NCI-H446 treated with DMSO at 0.1 percent for 48 hours (cell line): ENCODE measurements around the gene PBX3.

Experiments
- DNase-seq: peaks from one replicate; lab custom pipeline; 2025; lab: John Stamatoyannopoulos, UW

PBX3 gene

DNA sequence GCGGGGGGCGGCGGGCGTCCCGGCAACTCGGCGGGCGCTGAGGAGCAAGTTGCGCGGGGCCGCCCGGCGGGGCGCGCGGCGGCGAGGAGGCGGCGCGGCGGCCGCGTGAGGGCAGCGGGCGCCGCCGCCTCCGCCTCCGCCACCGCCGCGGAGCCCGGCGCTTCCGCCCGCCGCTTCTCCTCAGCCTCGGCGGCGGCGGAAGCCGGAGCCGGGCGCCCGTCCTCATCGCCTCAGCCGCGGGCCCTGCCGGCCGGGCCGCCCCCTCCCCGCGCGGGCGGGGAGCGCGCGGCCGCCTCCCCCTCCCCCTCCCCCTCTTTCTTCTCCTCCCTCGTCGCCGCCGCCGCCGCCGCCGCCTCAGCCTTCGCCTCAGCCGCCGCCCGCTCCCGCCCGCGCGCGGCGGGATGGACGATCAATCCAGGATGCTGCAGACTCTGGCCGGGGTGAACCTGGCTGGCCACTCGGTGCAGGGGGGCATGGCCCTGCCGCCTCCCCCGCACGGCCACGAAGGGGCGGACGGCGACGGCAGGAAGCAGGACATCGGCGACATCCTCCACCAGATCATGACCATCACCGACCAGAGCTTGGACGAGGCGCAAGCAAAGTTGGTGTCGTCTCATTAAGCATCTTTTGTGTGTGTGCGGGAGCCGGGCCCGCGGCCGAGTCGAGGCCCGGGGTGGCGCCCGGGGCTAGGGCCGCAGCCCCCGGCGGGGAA, at the start of gene PBX3:
TSS of gene PBX3 (plus strand) at position 321 of the 712 bp plus-strand sequence.
- no peak for DNase-seq

DNA sequence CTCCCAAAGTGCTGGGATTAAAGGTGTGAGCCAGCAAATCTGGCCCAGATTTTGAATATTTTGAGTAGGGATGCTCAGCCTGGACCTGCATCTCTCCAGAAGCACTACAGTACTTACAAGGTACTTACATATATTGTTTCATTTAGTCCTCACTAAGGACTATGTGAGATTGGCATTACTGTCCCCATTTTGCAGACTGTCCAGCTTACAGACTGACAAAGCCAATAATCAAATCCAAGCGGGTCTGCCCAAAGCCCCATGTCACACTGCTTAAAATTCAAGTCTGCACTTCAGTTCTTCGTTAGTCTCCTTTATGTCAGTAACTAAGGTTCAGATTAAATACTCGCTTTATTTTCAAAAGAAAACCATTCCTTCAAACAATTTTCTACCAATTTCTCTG, 47.3 kb upstream of the PBX3 start:
- no peak for DNase-seq

DNA sequence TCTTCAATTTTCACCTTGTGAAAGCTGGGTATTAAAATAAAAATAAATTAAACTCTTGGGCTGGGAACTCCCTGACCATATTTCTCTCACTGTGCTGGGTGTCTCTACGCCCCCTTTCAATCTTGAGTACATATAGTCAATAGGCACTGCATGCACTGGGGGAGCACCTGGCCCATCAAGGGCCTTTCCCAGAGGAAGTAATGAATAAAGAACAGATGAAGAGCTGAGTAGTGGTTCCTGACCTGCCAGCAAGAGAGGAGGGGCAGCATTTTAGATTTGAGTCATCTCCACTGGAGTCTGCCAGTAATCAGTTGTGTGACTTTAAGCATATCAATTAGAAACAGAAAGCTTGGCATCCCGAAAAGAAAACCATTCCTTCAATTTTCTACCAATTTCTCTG, 46.4 kb upstream of the PBX3 start:
- no peak for DNase-seq

DNA sequence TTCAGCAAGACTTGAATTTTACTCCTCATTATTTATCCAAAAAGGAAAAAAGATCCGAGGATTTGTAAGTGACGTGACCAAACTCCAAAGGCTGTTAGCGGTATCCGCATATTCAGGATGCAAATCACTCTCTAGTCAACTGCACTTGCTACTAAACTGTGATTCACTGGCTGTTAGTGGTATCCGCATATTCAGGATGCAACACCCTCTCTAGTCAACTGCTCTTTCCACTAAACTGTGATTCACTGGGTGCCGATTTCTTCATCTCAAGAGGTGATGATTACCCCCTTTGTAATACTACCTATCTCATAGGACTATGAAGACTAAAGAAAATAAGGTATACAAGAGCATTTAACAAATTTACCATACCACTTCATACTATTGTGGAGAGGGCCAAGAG, 45.8 kb upstream of the PBX3 start:
- DNase-seq, result no peak

DNA sequence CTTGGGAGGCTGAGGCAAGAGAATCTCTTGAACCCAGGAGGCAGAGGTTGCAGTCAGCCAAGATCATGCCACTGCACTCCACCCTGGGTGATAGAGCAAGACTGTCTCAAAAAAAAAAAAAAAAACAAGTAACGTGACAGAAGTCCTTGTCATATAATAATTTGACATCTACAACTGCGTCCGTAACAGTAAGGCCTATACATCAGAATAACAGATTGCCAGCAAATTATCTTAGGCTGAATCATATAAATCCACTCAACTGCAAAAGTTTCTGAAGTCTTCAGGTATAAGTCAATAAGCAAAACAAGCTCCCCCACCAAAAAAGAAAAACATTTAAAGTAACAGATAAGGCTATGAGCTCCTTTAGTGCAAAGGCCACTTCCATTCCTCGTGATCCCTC, 43.5 kb upstream of the PBX3 start:
- no peak for DNase-seq

DNA sequence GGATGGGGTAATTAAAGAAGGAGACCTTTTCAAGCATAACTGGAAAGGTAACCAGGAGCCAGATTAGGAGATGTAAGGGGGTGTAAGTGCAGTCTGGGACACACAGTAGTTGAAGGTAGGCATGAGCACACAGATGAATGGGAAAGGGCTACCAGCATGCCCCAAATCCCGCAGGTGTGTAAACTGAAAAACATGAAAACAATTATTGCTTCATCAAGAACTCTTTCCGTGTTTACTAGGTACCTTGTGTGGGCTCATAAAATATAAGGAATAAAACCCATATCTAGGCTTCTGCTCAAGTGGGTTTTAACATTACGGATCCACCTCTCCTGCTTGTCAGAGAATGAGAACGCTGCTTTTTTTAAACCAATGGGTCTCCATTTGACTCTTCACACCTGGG, 41.3 kb upstream of the PBX3 start:
- DNase-seq, result no peak

DNA sequence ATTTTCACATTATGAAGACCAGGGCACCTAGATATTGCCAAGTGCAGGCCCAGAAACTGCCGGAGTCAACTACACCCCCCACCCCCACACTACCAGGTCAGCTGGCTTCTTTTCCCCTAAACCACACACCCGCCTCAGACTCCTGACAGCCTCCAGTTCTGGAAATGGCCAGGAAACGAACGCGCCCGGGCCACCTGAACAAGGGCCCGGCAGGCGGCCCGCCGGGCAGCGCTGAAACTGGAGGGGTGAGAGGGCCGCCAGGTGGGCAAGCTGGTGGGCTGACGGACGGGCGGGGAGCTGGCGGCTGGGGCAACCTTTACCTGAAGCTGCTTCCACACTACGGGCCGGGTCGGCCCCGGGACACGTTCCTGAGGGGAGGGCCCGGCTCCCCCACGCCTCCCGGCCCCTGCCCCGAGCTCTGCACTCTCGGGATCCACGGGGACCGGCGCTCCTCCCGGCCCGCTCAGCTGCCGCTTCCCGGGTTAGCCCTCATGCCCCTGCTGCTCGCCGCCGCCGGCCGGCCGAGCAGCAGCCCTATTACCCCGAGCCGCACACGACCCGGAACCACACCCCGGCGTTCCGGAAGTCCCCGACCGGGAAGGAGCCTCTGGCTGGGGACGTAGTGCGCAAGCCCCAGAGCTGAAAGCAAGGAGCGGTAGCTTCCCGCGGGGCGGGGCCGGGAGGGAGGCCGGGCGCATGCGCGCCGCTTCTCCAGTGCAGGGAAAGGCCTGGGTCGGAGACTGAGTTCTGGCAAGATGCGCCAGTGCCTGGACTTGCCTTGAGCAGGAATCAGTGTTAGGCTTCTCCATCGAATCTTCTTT, 40.3 kb upstream of the PBX3 start, which contains the start of gene MAPKAP1:
TSS of gene MAPKAP1 (minus strand) at position 558 of the 821 bp plus-strand sequence. CDS start 34,634 bp downstream, outside the sequence.
- peak; percentile 76 for DNase-seq

DNA sequence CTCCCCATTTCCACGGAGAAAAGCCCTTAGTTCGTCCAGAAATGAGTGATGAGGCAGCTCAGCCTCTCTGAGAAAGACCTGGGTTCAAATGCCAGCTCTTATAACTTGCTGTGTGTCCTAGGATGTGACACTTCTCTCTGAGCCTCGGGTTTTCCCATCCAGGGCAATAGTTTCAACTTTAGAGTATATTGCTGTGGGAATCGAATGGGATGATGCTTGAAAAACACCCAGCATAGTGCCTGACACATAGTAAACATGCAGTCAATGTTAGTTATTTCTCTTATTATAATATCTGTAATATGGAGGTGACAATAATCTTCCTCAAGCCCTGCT, 39.7 kb upstream of the PBX3 start:
- no peak for DNase-seq

DNA sequence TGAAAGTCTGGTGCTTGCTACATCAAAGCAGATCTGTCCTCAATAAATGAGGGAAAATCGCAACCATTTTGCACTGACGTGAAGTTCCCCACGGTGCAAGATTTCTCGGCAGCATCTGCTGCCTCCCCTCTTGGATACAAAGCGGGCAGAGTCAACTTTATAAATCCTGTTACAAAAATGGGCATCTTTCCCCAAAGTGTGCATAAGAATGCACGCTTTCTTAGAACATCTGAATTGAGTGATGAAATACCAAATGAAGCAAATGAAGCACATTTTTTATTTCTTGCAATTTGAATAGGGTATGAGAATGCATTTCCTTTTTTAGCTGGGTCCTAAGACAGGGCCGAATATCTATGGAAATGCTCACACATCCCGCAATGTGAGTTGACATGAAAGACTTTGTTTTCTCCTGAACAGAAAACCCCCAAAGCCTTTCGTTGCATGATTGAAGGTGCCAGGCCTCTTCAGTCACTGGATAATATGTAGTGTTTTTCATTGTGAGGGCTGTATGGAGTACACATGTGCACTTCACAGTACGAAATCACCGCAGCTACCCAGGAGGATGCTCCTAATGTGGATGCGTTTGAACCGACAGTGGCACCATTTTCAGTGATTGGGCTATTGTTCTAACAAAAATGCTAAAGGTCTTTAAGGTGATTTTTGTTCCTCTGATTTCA, 20.6 kb upstream of the PBX3 start:
- no peak for DNase-seq

DNA sequence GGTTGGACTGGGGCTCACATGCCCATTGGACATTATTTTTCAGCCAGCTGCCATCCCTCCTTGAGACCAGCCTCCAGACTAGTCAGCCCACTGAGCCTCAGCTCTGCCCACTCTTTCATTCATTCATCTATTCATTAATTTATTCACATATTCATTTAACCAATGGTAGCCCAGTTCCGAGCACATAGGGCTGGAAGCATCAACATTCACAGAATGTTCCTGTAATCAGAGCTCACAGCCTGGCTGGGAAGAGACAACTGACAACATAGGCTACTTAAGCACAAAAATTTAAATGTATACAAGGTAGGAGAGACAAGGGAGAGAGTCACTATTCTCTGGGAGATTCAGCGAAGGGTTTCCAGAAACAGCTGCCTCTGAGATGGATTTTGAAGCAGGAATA, 17.0 kb upstream of the PBX3 start:
- DNase-seq, result no peak

DNA sequence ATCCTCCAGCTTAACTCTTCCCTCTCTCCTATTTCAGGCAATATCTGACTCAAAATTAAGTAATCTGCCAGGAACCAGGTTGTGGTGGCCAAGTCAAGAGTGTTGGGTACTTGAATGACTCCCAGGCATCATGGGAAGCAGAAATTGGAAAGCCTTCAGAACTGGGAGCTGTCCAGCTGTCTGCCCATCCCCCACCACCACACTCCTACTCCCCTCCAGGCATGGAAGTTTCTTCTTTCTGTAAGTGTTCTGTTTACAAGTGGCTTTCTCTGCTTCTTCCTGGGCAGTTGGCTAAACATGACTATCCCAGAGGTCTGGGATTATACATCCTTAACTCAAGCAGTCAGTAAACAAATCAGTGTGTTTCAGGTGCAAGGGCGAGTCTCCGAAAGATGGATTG, 14.6 kb upstream of the PBX3 start:
- DNase-seq, result no peak

DNA sequence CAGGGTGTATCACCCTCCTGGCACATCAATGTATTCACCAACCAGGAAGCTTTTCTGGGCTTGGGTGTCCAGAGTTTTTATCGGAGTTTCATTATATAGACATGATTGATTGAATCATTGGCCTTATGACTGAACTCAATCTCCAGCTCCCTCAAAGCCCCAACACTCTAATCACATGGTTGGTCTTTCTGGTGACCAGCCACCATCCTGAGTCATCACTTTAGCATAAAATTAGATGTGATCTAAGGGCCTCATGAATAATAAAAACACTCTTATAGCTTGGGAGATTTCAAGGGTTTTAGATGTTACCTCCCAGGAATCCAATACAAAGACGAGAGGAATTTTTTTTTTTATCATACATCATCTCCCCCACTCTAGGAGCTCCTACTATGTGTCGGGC, 7.7 kb upstream of the PBX3 start:
- DNase-seq, result no peak

DNA sequence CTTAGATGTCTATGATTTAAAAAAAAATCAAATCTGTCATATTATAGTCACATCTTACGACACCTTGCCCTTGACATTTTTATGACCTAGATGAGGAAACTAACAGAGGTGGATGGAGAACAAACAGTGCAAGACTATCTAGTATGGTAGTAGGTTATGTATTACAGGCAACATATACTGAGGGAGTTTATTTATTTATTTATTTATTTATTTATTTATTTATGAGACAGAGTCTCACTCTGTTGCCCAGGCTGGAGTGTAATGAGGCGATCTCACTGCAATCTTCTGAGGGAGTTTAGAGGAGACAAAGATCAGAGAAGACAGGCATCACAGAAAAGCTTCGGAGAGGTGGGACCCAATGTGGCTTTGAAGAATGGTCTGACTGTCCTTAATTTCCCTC, 4.5 kb upstream of the PBX3 start:
- no peak for DNase-seq

DNA sequence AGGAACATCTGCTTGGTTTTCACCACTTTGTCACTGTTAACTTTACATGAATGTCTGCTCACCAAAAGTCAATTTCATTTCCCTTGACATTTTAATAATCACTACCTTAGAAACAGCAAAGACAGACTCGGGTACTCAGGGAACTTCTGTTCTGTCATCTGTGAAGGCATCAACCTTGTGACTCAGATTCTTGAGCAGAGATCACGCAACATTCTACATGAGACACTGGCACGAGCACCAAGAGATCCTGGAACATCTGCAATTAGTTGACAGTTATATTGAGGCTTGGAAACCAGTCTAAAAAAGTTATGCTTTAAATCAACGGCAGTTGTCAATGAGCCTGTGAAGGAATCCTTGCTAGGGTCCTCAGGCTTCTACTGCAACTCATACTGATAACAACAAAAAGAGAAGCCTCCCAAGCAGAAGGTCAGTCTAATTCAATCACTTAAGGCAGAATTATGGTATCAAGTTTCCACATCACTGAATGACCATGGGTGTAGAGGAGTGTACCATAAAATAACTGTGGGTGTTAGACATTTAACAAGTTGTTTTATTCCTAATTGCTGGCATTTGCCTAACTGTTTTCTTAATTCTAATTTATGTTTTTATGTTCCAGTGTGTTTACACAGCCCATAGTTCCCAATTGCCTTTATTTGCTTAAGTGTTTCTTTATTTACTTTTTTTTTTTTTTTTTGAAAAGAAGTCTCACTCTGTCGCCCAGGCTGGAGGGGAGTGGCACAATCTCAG, 3.3 kb upstream of the PBX3 start:
- DNase-seq, result no peak

DNA sequence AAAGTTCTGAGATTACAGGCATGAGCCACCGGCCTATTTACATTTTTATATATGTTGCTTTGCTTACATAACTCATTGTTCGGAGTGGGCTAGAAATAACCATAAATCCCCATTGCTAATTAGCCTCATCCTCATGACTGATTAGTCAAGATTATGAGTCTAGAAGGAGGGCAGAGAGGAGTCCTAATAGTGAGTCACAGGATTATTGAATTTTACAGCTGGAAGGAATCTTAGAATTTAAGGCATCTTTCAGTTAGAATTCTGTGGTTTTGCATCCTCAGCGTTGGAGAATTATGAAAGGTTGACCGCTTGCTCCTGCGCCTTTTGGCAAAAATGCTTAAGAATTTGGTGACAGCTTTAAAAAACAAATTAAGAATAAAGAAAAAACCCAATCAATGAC, 2.6 kb upstream of the PBX3 start:
- no peak for DNase-seq

DNA sequence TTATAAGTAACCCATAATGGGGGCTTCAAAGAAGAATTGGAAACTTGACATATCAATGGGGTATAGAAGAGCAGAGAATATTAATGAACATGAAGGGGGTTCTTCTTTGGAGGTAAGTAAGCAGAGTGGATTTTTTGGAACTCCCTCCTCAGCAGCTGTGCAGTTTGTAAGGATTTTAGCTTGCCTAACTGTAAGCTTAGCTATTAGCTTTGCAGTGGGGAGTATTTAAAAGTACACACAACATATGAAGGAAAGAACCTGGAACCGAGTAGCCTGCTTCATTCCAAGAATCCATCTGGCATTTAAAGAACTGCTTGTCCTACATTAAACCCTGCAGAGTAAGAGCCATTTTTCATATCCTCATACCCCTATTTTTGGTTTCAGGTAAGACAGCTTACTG, 2.2 kb upstream of the PBX3 start:
- no peak for DNase-seq

DNA sequence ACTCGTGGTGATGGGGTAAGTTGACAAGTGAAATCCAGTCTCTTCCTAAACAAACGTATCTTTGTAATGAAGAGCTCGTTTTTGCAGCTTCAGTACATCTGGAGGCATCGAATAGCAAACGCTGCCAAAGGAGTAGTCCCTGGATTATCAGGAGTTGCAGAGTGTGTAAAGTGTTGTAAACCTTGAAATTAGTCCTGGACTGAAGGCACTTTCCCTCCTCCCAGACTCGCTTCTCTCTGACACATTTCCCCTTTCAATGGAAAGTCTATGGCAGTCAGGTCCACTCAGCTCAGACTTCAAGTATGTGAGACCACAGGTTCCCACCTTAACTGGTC, 1.5 kb upstream of the PBX3 start:
- no peak for DNase-seq

DNA sequence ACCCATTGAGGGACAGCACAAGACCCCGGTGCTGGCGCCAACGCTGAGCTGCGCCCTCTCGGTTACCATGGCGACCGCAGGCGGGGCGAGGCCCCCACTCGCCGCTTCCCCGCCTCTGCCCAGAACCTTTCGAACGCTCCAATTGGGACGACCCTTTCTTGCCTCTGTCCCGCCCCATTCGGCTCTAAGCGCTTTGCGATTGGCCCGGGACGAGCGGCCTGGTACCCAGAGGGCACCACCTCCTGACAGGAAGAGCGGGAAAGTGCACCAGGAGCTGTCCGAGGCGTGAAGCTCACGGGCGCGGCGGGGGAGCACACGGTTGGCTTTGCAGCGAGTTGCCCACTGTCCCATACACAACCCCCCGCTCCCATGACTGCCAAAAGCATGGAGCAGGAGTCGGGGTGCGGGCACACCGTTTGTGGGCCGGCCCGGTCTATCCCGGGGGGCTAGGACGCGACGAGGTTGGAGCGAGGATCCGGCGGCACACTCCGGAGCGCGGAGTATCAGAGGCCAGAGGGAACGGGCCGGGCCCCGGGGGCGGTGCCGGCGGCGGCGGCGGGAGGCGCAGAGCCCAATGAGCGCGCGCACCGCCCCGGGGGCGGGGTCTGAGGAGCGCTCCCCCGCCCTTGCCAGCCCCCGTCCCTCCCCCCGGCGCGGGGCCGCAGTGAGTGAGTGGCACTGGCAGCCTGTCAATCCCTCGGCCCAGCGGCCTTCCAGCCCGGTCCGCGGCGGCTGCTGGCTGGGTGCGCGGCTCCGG, 978 bp upstream of the PBX3 start:
- peak; percentile 93 for DNase-seq

DNA sequence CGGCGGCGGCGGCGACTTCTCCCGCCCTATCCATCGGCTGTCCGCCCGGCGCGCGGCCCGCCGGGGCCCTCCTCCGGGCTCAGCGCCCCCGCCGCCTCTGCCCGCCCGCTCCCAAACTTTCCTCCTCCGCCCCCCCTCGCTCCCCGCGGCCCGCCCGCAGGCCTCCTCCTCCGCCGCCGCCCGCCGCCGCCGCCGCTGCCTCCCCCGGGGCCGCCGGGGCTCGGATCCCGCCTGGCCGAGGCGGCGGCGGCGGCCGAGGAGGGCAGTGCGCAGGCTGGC, 460 bp upstream of the PBX3 start:
- DNase-seq, result no peak

DNA sequence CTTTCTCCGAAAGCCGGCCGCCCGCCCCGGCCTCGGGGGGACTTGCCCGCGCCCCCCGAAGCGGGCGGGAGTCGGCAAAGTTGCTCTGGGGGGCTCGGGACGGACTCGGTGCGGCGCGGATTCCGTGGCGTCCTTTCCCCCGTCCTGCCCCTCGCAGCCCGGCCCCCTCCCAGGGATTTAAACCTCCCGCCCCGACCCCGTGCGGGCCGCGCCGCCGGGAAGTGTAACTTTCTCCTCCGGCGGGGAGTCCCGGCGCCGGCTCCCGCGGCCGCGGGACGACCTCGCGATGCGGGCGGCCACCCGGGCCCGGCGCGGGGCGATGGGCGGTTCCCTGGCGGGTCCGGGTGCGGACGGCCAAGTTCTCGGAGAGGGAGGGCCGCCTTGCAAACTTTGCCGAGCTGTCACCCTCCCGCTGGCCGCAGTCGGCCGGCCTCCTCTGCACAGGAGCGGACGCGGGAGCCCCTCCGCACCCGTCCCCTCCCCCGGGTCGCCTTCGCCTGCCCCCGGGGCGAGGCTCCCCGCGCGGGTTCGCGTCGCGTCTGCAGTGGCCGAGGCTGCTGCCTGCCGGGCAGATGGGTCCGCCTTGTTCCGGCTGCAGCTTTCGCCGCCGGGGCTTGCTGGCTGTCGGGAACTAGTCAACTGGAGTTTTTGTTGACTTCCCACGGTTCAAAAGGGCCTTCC, 732 bp downstream of the PBX3 start:
- DNase-seq, result no peak

DNA sequence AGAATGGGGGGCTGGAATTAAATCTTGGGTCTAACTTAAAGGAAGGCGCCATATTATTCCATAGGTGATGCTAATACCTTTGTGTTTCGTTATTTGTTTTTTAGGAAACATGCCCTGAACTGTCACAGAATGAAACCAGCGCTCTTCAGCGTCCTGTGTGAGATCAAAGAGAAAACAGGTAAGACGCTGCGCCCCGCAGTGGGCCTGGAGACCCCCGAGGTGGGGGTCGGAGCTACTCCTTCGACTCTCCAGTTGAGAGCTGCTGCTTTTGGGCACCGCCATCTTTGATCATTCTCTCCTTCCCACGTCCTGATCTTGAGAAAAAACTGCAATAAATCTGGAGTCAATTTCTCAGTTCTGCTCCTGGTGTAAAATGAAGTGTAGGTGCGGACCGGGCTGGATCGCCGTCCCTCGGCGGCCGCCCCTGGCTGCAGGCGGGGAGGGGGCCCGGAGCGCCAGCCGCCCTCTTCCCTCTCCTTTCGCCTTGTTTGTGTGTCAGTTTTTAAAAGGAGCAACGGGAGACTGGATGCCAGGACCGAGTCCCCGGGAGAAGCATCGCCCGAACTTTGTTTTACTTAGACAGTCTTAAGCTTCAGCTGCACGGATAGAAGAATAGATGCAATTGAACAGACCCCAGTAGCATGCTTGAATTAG, 1.4 kb downstream of the PBX3 start:
- no peak for DNase-seq
